Cardiac septum (tissue), 1 donor: ENCODE results near the gene FUCA2. TPM values are rescaled to one million over a fixed set of nuclear protein-coding genes. Genes with fewer than 3 reads are reported as not detected.
A peak's percentile ranks its signal among the peaks of the same experiment; 100 is the strongest.

Source experiments
- DNase-seq: peaks from one replicate; pipeline ENCODE4 v3.0.0-alpha.2; 2020; ENCODE audit warnings: low spot score
- intact Hi-C: fragments of 100-400 bp; cut with DNase I; formaldehyde crosslinking; loops from one replicate; pipeline ENCODE4 v1.14.0; 2022
- long read RNA-seq: library from polyadenylated mRNA; unstranded; transcript quantifications from one replicate; pipeline ENCODE4 v2.0.0, GENCODE V29; 2021
- total RNA-seq: library from RNA; stranded (reverse); fragmentation: NEBNext Ultra II Directional; extraction: Animal tissue kit (Norgen Biotek cat#: 25700); gene quantifications from one replicate; pipeline ENCODE4 v1.2.1, GENCODE V29; 2021
- donor health status: DM: no; HTN: no; CAD: no.

FUCA2 gene, protein sequence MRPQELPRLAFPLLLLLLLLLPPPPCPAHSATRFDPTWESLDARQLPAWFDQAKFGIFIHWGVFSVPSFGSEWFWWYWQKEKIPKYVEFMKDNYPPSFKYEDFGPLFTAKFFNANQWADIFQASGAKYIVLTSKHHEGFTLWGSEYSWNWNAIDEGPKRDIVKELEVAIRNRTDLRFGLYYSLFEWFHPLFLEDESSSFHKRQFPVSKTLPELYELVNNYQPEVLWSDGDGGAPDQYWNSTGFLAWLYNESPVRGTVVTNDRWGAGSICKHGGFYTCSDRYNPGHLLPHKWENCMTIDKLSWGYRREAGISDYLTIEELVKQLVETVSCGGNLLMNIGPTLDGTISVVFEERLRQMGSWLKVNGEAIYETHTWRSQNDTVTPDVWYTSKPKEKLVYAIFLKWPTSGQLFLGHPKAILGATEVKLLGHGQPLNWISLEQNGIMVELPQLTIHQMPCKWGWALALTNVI
- total RNA-seq: 37.8 TPM
- long read RNA-seq, transcript FUCA2-201 (7 exons, 2,356 nt): major isoform, 84 of 105 reads
- long read RNA-seq, partial matches to known transcripts: 3 of 105 reads
- long read RNA-seq, other reads (novel, unspliced or antisense): 18 of 105 reads

DNA sequence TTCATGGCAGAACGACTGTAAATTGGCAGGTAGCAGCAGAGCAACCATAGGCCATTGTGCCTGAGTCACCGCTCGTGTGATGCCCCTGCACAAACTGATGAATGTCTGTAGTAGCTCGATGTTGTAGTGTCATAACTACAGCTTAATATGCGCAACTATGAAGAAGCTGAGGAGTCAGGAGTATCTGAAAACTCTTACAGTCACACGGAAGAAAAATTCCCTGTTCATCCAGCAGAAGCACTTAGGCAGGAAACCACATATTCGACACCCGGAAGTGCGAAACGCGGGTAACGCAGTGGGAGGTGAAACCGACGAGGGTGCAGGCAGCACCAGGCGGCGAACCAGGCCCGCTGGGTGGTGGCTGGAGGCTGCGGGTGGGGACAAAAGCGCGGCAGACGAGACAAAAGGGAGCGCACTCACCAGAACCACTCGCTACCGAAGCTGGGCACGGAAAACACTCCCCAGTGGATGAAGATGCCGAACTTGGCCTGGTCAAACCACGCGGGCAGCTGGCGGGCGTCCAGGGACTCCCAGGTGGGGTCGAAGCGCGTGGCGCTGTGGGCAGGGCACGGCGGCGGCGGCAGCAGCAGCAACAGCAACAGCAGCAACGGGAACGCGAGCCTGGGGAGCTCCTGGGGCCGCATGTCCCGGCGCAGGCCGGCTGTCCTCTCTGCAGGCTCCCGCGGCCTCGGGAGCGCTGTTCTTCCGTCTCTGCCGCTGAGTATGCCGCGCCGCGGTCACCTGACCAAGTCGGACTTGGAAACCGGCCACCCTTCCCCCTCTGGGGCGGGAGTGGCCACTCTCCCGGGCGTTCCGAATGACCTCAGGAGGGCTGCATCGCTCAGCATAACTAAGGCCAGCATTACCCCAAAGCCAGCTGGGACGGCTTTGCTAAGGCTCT, at the start of gene FUCA2:
FUCA2 (minus strand) TSS at position 730 of the 901 bp plus-strand sequence; CDS start at position 644, 86 bp downstream.
- peak; percentile 96 for DNase-seq
- intact Hi-C loops: loop anchor here (2.0 to 5.0 kb wide), 3 partner anchors 26 to 59 kb away; partner anchors contain the start of genes ADAT2 and PEX3

GRCh38 chr6:143561105-143561704, 49.7 kb upstream of the FUCA2 start:
- no peak for DNase-seq
- intact Hi-C loops: loop anchor here (5.0 kb wide), 1 partner anchor 49 kb away; the partner anchor contains the start of gene FUCA2

DNA sequence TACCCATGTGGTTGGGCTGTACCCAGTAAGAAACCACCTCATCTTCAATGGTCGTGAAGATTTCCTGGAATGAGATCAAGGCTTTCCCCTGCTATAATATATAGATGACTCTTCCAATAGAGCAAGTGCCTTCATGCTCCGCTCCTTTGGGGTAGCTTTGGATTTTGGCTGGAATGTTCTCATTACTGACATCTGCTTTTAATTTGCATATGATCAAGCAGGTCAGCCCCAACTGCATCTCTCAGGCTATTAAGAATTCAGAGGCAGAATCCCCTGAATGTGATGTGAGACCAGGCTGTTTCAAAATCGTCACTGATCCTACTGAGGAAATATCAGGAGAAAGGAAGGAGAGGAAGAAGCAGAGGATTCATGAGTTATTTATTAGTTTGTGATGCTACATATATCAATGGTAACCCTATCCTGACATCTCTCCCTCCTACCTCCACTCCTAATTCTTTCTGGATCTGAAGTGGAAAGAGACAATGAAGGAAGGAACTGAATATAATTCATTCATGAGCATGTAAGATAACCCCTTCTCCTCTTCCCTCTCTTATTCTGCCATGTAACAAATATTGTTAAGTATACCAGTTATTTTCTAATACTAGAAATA, 47.6 kb upstream of the FUCA2 start:
- no peak for DNase-seq
- intact Hi-C loops: no loop called here

- DNase-seq: no peak
- intact Hi-C loops: no loop called here
Measured at GRCh38 chr6:143556529-143556928, 45.0 kb upstream of the FUCA2 start.

GRCh38 chr6:143555582-143555981, 44.1 kb upstream of the FUCA2 start:
- no peak for DNase-seq
- intact Hi-C loops: no loop called here

DNA sequence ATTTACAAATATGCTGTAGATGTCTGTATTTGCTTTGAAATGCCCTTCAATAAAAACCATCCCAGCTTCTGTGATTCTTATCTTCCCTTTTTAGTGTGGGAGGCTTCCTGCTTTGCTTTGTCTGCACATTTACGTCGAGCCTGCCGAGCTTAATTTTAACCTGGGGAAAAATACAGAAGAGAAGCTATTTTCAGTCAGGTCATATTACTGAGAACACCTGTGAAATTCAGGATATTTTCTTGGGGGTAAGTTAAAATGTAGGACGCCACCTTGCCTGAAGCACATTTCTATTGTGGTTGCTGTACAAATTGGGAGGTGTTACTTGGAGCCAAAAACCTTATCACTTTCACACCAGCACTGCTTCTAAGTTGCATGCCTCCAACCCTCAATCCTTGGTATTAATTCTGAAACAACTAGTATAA, 43.6 kb upstream of the FUCA2 start:
- no peak for DNase-seq
- intact Hi-C loops: no loop called here

DNA sequence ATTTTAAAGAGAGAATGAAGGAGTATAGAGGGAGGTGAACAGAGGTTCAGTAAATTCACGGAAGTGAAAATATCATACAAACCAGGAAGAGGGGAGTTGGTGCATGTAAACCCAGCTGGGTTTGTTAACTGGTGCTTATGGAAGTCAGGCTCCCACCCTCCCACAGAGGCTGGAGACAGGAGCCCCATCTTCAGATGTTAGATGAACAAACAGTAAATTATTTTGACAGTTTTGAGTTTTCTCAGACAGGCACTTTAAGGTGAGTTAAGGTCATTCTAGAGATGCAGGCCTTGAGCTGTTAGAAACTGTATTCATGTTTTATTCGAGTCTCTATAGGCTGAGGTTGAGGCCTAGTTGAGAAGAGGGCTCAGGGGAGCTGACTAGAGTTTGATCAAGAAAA, 41.8 kb upstream of the FUCA2 start:
- intact Hi-C loops: no loop called here
- DNase-seq: no peak

DNA sequence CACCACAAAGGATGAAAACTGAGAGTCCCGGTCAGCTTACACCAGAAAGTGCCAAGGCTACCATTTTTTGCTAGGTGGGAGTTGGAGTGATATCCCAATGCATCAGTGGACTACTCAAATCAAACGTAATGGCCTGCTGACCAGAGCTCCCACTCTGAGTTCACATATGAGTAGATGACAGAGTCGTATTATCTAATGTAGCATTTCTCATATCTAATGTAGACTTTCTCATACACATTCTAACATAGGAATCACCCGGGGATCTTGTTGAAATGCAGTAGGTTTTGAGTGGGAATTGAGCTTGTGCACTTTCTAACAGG, 38.4 kb upstream of the FUCA2 start:
- no peak for DNase-seq
- intact Hi-C loops: no loop called here

GRCh38 chr6:143549221-143549948, 37.9 kb upstream of the FUCA2 start:
- no peak for DNase-seq
- intact Hi-C loops: no loop called here

- intact Hi-C loops: no loop called here
Measured at GRCh38 chr6:143546599-143546998, 35.1 kb upstream of the FUCA2 start.

GRCh38 chr6:143545976-143546547, 34.5 kb upstream of the FUCA2 start:
- DNase-seq: no peak
- intact Hi-C loops: no loop called here

More at GRCh38 chr6:143546599-143546998, 35.1 kb upstream of the FUCA2 start:
- no peak for DNase-seq

GRCh38 chr6:143545165-143545564, 33.6 kb upstream of the FUCA2 start:
- intact Hi-C loops: no loop called here
- DNase-seq: no peak

- no peak for DNase-seq
- intact Hi-C loops: no loop called here
Measured at GRCh38 chr6:143544011-143544696, 32.6 kb upstream of the FUCA2 start.

DNA sequence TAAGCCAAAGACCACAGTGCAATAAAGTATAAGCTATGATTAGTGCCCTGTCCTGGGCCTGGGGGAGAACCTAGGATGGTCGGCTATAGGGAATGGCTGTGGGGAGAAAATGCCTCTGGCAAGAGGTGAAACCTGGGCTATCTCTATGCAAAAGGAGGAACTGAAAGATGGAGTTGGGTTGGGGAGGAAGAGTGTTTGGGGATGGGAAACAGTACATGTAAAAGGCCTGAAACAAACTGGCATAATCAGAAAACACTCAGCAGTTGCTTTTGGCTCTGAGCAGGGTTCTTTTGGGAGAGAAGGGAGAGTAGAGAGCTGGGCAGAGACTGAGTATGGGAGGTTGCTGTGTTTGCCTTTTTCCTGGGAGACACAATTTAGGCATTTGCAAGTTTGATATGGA, 31.9 kb upstream of the FUCA2 start:
- intact Hi-C loops: no loop called here
- DNase-seq: no peak

GRCh38 chr6:143542888-143543287, 31.4 kb upstream of the FUCA2 start:
- no peak for DNase-seq
- intact Hi-C loops: no loop called here

GRCh38 chr6:143540192-143540591, 28.7 kb upstream of the FUCA2 start:
- intact Hi-C loops: no loop called here
- DNase-seq: no peak

DNA sequence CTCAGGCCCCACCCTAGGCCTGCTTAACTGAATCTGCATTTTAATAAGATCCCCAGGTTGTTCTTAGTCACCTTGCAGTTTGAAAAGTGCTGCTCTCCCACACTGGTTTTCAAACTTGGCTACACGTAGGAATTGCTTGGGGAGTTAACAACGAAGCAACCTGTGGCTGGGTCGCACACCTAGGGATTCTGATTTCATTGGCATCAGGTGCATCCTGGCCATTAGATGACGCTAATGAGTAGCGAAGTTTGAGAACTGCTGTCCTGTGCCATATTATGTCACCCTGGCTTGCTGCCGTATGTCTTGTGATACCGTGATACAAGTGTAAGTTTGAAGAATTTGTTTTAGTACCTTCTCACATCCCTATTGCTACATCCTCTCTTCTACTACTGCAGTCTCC, 28.2 kb upstream of the FUCA2 start:
- DNase-seq: no peak
- intact Hi-C loops: no loop called here

- no peak for DNase-seq
- intact Hi-C loops: no loop called here
Measured at GRCh38 chr6:143539106-143539505, 27.6 kb upstream of the FUCA2 start.
